C4-2B (cell line): ENCODE results near the gene TSPAN9.

Experiments
- H3K27ac ChIP-seq: fragments of 450-650 bp; 2 replicates; pipeline ENCODE4 v1.5.1; 2017
- ZFX ChIP-seq: fragments of 450-650 bp; IDR thresholded peaks from 2 replicates; pipeline ENCODE4 v1.6.1; 2017
- TF ChIP-seq, protein P1 (sequence below): fragments of 450-650 bp; conservative IDR thresholded peaks from 2 replicates; pipeline ENCODE4 v1.5.1; 2017; ENCODE audit warnings: mild to moderate bottlenecking

Gene TSPAN9

DNA sequence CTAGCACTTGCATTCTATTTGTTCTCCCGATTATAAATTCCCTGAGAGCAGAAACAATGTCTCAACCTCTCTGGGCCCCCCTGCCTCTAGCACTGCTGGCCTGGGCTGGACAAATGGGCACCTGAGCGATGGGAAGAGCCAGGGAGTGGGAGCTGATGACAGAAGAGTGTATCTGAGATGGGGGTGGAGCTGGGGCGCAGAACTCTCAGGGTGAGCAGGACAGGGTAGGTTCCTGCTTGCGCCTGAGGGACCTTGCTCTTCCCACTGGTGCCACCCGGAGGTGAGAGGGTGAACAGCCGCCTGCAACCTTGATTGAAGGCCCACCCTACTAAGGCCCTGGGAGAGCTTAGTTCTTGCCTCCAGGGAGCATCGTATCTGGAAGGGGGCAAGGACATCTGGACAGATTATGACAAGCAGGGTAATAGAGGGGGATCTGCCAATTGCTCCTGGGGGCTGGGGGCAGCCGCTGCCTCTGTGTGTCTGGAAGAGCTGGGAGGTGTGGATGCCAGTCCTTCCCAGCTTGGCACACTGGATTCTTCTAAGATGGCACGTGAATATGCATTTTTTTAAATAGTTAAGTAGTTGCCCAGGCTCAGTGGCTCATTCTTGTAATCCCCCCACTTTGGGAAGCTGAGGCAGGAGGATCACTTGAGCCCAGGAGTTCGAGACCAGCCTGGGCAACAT lies 43.0 kb upstream of the TSPAN9 start:
- no peak overlapping the region for H3K27ac ChIP-seq
- TF ChIP-seq, protein P1, sequence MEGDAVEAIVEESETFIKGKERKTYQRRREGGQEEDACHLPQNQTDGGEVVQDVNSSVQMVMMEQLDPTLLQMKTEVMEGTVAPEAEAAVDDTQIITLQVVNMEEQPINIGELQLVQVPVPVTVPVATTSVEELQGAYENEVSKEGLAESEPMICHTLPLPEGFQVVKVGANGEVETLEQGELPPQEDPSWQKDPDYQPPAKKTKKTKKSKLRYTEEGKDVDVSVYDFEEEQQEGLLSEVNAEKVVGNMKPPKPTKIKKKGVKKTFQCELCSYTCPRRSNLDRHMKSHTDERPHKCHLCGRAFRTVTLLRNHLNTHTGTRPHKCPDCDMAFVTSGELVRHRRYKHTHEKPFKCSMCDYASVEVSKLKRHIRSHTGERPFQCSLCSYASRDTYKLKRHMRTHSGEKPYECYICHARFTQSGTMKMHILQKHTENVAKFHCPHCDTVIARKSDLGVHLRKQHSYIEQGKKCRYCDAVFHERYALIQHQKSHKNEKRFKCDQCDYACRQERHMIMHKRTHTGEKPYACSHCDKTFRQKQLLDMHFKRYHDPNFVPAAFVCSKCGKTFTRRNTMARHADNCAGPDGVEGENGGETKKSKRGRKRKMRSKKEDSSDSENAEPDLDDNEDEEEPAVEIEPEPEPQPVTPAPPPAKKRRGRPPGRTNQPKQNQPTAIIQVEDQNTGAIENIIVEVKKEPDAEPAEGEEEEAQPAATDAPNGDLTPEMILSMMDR: peak; percentile 74
- no peak for TF ChIP-seq ZFX

DNA sequence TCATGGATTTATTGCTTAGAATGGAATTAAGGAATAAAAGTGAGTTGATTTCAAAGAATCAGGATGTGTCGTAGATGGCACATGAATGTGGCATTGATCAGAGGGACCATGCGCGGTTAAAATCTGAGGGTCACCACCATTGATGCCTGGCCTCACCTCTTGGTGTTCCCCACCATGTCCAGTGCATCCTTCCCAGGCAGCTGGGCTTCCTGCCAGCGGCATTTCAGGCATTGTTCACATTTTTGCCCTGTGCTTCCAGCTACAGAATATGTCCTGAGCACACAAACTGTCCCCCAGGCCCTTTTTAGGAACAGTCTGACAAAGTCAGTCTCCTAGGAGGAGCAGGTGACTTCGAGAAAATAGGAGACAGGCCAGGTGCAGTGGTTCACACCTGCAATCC lies 42.0 kb upstream of the TSPAN9 start:
- no peak for TF ChIP-seq ZFX
- TF ChIP-seq, protein P1: no peak
- no peak overlapping the region for H3K27ac ChIP-seq

DNA sequence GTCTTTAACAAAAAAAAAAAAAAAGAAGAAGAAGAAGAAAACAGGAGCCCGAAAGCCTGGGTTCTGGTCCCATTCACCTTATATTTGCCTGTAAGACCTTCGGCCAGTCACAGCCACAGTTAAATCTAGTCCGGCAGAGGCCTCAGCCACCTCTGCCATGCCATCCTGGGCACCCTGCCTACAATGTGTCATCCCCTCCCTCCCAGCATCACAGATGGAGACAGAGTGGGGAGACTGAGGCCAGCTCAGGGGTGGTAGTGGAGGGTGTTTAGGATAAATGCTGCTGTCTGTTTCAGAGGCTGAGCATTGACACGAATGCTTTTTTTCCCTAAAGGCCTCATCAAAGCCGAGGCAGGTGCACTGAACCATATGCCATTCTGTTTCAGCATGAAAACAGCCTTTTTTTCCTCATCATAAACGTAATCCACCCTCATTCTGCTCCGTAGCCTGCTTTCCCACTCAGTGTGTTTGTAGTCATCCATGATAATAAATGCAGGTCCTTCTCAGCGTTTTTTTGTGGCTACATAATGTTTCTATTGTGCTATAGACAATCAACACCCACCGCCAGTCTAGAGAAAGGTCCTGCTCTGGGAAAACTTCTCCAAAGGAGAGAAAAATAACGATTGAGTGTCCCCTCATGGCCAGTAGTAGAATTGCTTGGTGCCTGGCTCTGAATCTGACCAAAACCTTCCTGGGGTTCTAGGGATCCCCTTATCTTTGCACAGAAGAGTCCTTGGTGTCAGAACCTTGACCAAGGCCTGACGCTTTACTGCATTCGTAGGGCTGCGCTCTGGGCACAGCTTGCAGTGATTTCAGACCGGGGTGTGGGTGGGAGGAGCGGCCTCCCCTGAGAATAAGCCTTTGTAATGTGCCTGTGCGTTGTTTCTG lies 41.1 kb upstream of the TSPAN9 start:
- TF ChIP-seq, protein P1: peak; percentile 23; the same call in 1 of the 2 replicates
- no peak for TF ChIP-seq ZFX

DNA sequence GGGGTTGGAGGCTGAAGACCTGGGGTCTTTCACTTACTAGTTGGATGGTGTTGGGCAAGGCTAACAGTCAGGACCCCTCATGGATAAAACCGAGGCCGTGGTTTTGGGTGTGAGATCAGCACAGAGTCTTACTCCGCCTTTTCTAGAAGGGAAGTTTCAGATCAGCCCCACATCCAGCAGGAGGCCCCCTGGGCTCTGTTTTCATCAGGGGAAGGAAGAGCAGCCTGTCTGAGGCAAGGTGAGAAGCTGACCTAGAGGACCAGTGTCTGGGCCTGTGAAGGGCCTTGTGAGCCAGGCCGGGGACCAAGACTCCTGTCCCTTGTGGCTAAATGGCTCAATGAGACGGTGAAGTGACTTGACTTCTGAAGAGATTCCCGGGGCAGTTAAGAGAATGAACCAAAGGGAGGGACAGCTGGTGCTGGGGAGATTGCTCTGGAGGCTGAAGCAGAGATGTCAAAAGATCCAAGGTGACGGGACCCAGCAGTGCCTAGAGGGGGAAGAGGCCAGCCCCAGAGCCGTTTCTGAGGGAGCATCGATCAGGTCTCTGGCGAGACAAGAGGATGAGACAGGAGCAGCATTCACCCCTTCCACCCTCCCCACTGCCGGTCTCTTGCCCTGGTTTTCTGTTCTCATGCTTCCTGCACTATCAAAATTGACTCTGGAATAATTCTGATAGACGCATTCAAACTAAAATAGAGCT lies 40.1 kb upstream of the TSPAN9 start:
- no peak overlapping the region for H3K27ac ChIP-seq
- TF ChIP-seq, protein P1: no peak
- TF ChIP-seq ZFX: no peak

More for the DNA sequence above, 41.1 kb upstream of the TSPAN9 start:
- no peak overlapping the region for H3K27ac ChIP-seq

DNA sequence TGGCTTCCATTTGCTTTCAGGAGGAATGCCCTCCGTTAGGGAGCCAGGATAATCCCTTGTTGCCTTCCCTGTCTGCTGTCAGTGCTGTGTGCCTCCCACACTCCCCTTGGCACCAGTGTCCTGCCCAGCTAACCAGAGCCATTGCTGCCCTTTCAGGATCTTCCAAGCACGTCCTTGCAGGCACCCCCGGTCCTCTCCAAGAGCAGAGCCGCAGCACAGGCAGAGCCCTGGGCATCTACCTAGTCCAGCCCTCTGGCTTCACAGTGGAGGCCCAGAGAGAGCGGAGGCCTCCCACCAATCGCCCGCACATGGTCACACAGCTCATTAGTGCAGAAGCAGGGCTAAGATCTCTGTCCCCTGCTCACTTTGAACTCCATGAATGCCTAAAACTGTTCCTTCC lies 39.0 kb upstream of the TSPAN9 start:
- TF ChIP-seq, protein P1: no peak
- TF ChIP-seq ZFX: no peak

DNA sequence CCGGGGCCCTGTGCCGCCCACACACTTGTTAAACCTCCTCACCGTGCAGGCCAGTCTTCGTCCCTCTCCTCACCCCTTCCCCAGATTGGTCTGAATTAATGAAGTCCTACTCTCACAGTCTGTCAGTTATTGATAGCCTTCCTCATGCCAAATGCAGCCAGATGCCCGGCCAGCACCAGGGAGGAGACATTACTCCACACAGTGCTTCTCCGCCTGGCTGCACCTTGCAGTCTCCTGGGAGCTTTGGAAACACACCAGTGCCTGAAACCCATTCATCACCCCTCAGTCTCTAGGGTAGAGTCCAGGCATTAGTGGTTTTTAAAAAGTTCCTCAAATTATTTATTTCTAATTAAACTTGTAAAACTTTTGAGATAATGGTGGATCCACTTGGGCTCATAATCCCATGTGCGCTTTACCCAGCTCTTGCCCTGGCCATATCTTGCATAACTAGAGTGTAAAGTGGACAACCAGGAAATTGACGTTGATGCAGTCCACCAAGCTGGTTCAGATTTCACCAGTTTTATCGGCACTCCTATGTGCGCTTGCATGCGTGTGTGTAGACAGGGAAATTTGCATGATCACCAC lies 38.2 kb upstream of the TSPAN9 start:
- no peak for TF ChIP-seq ZFX
- TF ChIP-seq, protein P1: no peak
- H3K27ac ChIP-seq: no peak overlapping the region

More for the DNA sequence above, 39.0 kb upstream of the TSPAN9 start:
- H3K27ac ChIP-seq: no peak overlapping the region
